A549 (cell line): ENCODE results near the gene FBXL4. TPM values are rescaled to one million over a fixed set of nuclear protein-coding genes. Genes with fewer than 3 reads are reported as not detected.

Experiments
- ATAC-seq, 2 experiments: fragments of 200-7000 bp in 1 of 2; fragments of >200 bp in 1 of 2; cut with Nextera tagmentation in 1 of 2; cut with Tn5 transposase in 1 of 2; 3 replicates each; pipeline versions ENCODE4 v1.8.0 to v1.9.1; 2018 to 2020; ENCODE audit warnings: mild to moderate bottlenecking in 1 of 2, moderate library complexity in 1 of 2
- CTCF ChIA-PET: fragments of 300-600 bp; sonication (Branson Sonifier 250); formaldehyde crosslinking; extraction: SDS; loops from one replicate; lab custom pipeline; 2021; ENCODE audit warnings: antibody characterized with exemption, inconsistent platforms; lab: Yijun Ruan, JAX
- POLR2A ChIA-PET: fragments of 350-600 bp; formaldehyde crosslinking; extraction: SDS; loops from one replicate; lab custom pipeline; 2021; ENCODE audit warnings: antibody characterized with exemption, inconsistent platforms; lab: Yijun Ruan, JAX
- DNase-seq, 2 experiments: peaks; one replicate each; pipeline versions ENCODE4 v3.0.0 to v3.0.0-alpha.2; 2011 to 2016; ENCODE audit warnings: low read depth in 1 of 2, low spot score in 1 of 2
- FAIRE-seq: peaks from 2 replicates; lab custom pipeline; 2011; peaks lifted over from hg19 to GRCh38; lab: Jason Lieb, UNC
- H3K27ac ChIP-seq, 2 experiments: fragments of >200 bp; sonication (Bioruptor Twin); formaldehyde crosslinking; 3 replicates each; pipeline ENCODE4 v1.5.1; 2016 to 2017
- H3K4me1 ChIP-seq: fragments of >200 bp; sonication (Bioruptor Twin); formaldehyde crosslinking; 3 replicates; pipeline ENCODE4 v1.6.1; 2016
- H3K4me2 ChIP-seq: fragments of >200 bp; sonication (Bioruptor Twin); formaldehyde crosslinking; 3 replicates; pipeline ENCODE4 v1.6.1; 2016
- H3K4me3 ChIP-seq: fragments of >200 bp; sonication (Bioruptor Twin); formaldehyde crosslinking; 3 replicates; pipeline ENCODE4 v1.5.1; 2016
- H3K9me3 ChIP-seq: fragments of >200 bp; sonication (Bioruptor Twin); formaldehyde crosslinking; 3 replicates; pipeline ENCODE4 v1.6.1; 2016
- BCL3 ChIP-seq: fragments of >200 bp; sonication (Bioruptor Twin); formaldehyde crosslinking; IDR thresholded peaks from 3 replicates; pipeline ENCODE4 v1.6.1; 2016
- CBX8 ChIP-seq: fragments of 200-600 bp; sonication (generic); IDR thresholded peaks from 2 replicates; pipeline ENCODE4 v1.6.1; 2016
- CEBPB ChIP-seq, 2 experiments: fragments of >200 bp in 1 of 2; sonication (Bioruptor Twin) in 1 of 2; formaldehyde crosslinking in 1 of 2; IDR thresholded peaks; 2 replicates each; pipeline ENCODE4 v1.6.1; 2012 to 2016
- CHD4 ChIP-seq: fragments of 200-600 bp; sonication (generic); IDR thresholded peaks from 2 replicates; pipeline ENCODE4 v1.6.1; 2016; ENCODE audit warnings: antibody characterized with exemption, mild to moderate bottlenecking, borderline replicate concordance
- CTCF ChIP-seq: fragments of >200 bp; sonication (Bioruptor Twin); formaldehyde crosslinking; IDR thresholded peaks from 3 replicates; pipeline ENCODE4 v1.5.1; 2016
- EHF ChIP-seq: fragments of 250-450 bp; sonication (Bioruptor Pico); IDR thresholded peaks from 2 replicates; pipeline ENCODE4 v1.5.0; 2020; ENCODE audit warnings: mild to moderate bottlenecking
- EP300 ChIP-seq, 2 experiments: fragments of >200 bp; sonication (Bioruptor Twin); formaldehyde crosslinking; IDR thresholded peaks; 2 replicates in 1 of 2; 3 replicates in 1 of 2; pipeline ENCODE4 v1.6.1; 2016 to 2017
- FOSB ChIP-seq: fragments of 250-450 bp; sonication (Bioruptor Pico); IDR thresholded peaks from 2 replicates; pipeline ENCODE4 v1.5.0; 2020; ENCODE audit warnings: mild to moderate bottlenecking, moderate library complexity
- FOXS1 ChIP-seq: fragments of 250-450 bp; sonication (Bioruptor Pico); IDR thresholded peaks from 2 replicates; pipeline ENCODE4 v1.5.0; 2020; ENCODE audit warnings: mild to moderate bottlenecking, moderate library complexity
- HMGXB4 ChIP-seq: fragments of 250-450 bp; sonication (Bioruptor Pico); IDR thresholded peaks from 2 replicates; pipeline ENCODE4 v1.5.0; 2021; ENCODE audit warnings: mild to moderate bottlenecking, moderate library complexity, borderline replicate concordance
- HOXB5 ChIP-seq: fragments of 250-450 bp; sonication (Bioruptor Pico); IDR thresholded peaks from 2 replicates; pipeline ENCODE4 v1.5.0; 2020; ENCODE audit warnings: mild to moderate bottlenecking, moderate library complexity
- JUN ChIP-seq, 2 experiments: fragments of >200 bp; sonication (Bioruptor Twin); formaldehyde crosslinking; IDR thresholded peaks; 2 replicates in 1 of 2; 3 replicates in 1 of 2; pipeline ENCODE4 v1.6.1; 2016 to 2017
- JUNB ChIP-seq: fragments of >200 bp; sonication (Bioruptor Twin); formaldehyde crosslinking; IDR thresholded peaks from 2 replicates; pipeline ENCODE4 v1.6.1; 2016
- KDM1A ChIP-seq: fragments of 200-600 bp; sonication (generic); IDR thresholded peaks from 2 replicates; pipeline ENCODE4 v1.6.1; 2016; ENCODE audit warnings: low read depth, mild to moderate bottlenecking
- KDM5A ChIP-seq: fragments of 200-600 bp; sonication (generic); IDR thresholded peaks from 2 replicates; pipeline ENCODE4 v1.6.1; 2016; ENCODE audit warnings: antibody characterized with exemption, mild to moderate bottlenecking
- MAFK ChIP-seq: fragments of 450-650 bp; IDR thresholded peaks from 2 replicates; pipeline ENCODE4 v1.6.1; 2014; ENCODE audit not compliant: partially characterized antibody
- MAZ ChIP-seq: fragments of 150-350 bp; IDR thresholded peaks from 2 replicates; pipeline ENCODE4 v1.6.1; 2014; ENCODE audit warnings: antibody characterized with exemption, low read depth, low read length, borderline replicate concordance
- NFE2L2 ChIP-seq: fragments of 150-350 bp; conservative IDR thresholded peaks from 2 replicates; pipeline ENCODE4 v1.6.1; 2014; ENCODE audit warnings: low read length
- NPAS2 ChIP-seq: fragments of 250-450 bp; sonication (Bioruptor Pico); IDR thresholded peaks from 2 replicates; pipeline ENCODE4 v1.8.0; 2022; ENCODE audit warnings: mild to moderate bottlenecking, moderate library complexity, borderline replicate concordance
- NR3C1 ChIP-seq: fragments of >200 bp; sonication (Bioruptor Twin); formaldehyde crosslinking; IDR thresholded peaks from 3 replicates; pipeline ENCODE4 v1.6.1; 2017
- PHF8 ChIP-seq: fragments of 200-600 bp; sonication (generic); IDR thresholded peaks from 2 replicates; pipeline ENCODE4 v1.6.1; 2016; ENCODE audit warnings: low read depth, mild to moderate bottlenecking, antibody characterized with exemption, moderate library complexity, borderline replicate concordance
- POLR2AphosphoS2 ChIP-seq: conservative IDR thresholded peaks from 2 replicates; pipeline ENCODE4 v1.6.1; 2012; ENCODE audit warnings: low read length, improper control_type of control experiment, inconsistent platforms
- RAD21 ChIP-seq, 2 experiments: fragments of >200 bp in 1 of 2; sonication (Bioruptor Twin) in 1 of 2; formaldehyde crosslinking in 1 of 2; IDR thresholded peaks in 1 of 2; conservative IDR thresholded peaks in 1 of 2; 2 replicates in 1 of 2; 3 replicates in 1 of 2; pipeline ENCODE4 v1.6.1; 2012 to 2018; ENCODE audit warnings: inconsistent platforms in 1 of 2
- RCOR1 ChIP-seq: fragments of 150-350 bp; IDR thresholded peaks from 2 replicates; pipeline ENCODE4 v1.6.1; 2014; ENCODE audit warnings: antibody characterized with exemption, low read length, low read depth
- RNF2 ChIP-seq: fragments of 200-600 bp; sonication (generic); IDR thresholded peaks from 2 replicates; pipeline ENCODE4 v1.6.1; 2016; ENCODE audit warnings: low read depth, mild to moderate bottlenecking, antibody characterized with exemption, moderate library complexity, borderline replicate concordance
- SREBF2 ChIP-seq: fragments of 450-650 bp; IDR thresholded peaks from 2 replicates; pipeline ENCODE4 v1.6.1; 2014; ENCODE audit warnings: mild to moderate bottlenecking, moderate library complexity
- TFCP2L1 ChIP-seq: fragments of 250-450 bp; sonication (Bioruptor Pico); IDR thresholded peaks from 2 replicates; pipeline ENCODE4 v1.5.0; 2021; ENCODE audit warnings: mild to moderate bottlenecking
- ZFP36 ChIP-seq: fragments of 450-650 bp; IDR thresholded peaks from 2 replicates; pipeline ENCODE4 v1.6.1; 2014; ENCODE audit warnings: borderline replicate concordance; ENCODE audit not compliant: partially characterized antibody
- ZSCAN20 ChIP-seq: fragments of 250-450 bp; sonication (Bioruptor Pico); IDR thresholded peaks from 2 replicates; pipeline ENCODE4 v1.8.0; 2022; ENCODE audit warnings: mild to moderate bottlenecking, moderate library complexity
- WGBS: methylation state at CpG from one replicate; pipeline ENCODE4 v1.1.6; 2017; ENCODE audit errors: missing lambda C conversion rate; 5-methylcytosine and 5-hydroxymethylcytosine counted together
- polyA plus RNA-seq, 4 experiments: library from polyadenylated mRNA; depleted of rRNA in 3 of 4; stranded (reverse); fragments of >200 nt; fragmentation: RNase III in 1 of 4; extraction: RNeasy Plus Mini Kit Qiagen cat#74134 plus additional on column Dnase treatment in 1 of 4; gene quantifications; 2 replicates in 3 of 4; 3 replicates in 1 of 4; pipeline ENCODE4 v1.2.3, GENCODE V29; 2011 to 2017

FBXL4 gene
- polyA plus RNA-seq, 2 of the 4 experiments (the other 2 are of a cell fraction): 6.5 to 21.6 TPM

- no peak for ATAC-seq
- no peak overlapping the region for H3K27ac ChIP-seq
- TF ChIP-seq JUN (IDR thresholded peaks at IDR 0.05): no peak
- no peak for TF ChIP-seq BCL3
- no peak for TF ChIP-seq RNF2
- H3K4me3 ChIP-seq: no peak overlapping the region
- DNase-seq: no peak
- H3K4me2 ChIP-seq: no peak overlapping the region
- no peaks in the 10 kb centered on the region for H3K9me3 ChIP-seq
- no peak for FAIRE-seq
- no peaks in the 10 kb centered on the region for H3K4me1 ChIP-seq
- POLR2A ChIA-PET: no interaction called here
- CTCF ChIA-PET: no interaction called here
Measured at GRCh38 chr6:98974309-98974708, 26.6 kb upstream of the FBXL4 start.

- Histone ChIP-seq H3K4me3 (no peak overlapping the region), H3K4me1 (no peaks in the 10 kb centered on the region), H3K27ac (no peak overlapping the region), H3K9me3 (no peaks in the 10 kb centered on the region), H3K4me2 (no peak overlapping the region)
- TF ChIP-seq TFCP2L1: no peak
- TF ChIP-seq MAFK: no peak
- TF ChIP-seq JUNB: no peak
- no peak for TF ChIP-seq PHF8
- TF ChIP-seq CHD4: no peak
- TF ChIP-seq SREBF2: no peak
- no peak for TF ChIP-seq HOXB5 (CRISPR knock-in tag)
- no peak for TF ChIP-seq MAZ
- no peak for TF ChIP-seq ZSCAN20 (CRISPR knock-in tag)
- TF ChIP-seq CBX8: no peak
- TF ChIP-seq RCOR1: no peak
- no peak for TF ChIP-seq NR3C1
- TF ChIP-seq ZFP36: no peak
- no peak for TF ChIP-seq RAD21 (conservative IDR thresholded peaks at IDR 0.05 in 1 of 2, IDR thresholded peaks at IDR 0.05 in 1 of 2)
- no peak for TF ChIP-seq NPAS2
- no peak for TF ChIP-seq KDM5A
- TF ChIP-seq EHF (CRISPR knock-in tag): no peak
- TF ChIP-seq EP300 (IDR thresholded peaks at IDR 0.05): no peak
- ChIA-PET POLR2A (no interaction called here), CTCF (no interaction called here)
- ATAC-seq: no peak
- DNase-seq: no peak
- 9% methylated on average over 1 of the region's 1 CpG for WGBS
- no peak for FAIRE-seq
Measured at GRCh38 chr6:98973571-98973970, 25.8 kb upstream of the FBXL4 start.

- ChIA-PET CTCF (interaction anchor here (1.6 kb wide), 1 partner anchor 11 kb away, joined by 4 read pairs; no protein-coding TSS in a partner anchor), POLR2A (no interaction called here)
- no peak overlapping the region for H3K27ac ChIP-seq
- no peak overlapping the region for H3K4me3 ChIP-seq
- TF ChIP-seq FOSB (CRISPR knock-in tag) (no peak), KDM1A (no peak)
- no peak for FAIRE-seq
- no peaks in the 10 kb centered on the region for H3K9me3 ChIP-seq
- DNase-seq: no peak
- H3K4me1 ChIP-seq: no peaks in the 10 kb centered on the region
- H3K4me2 ChIP-seq: no peak overlapping the region
- ATAC-seq: no peak
Measured at GRCh38 chr6:98971303-98971702, 23.6 kb upstream of the FBXL4 start.

- FAIRE-seq (no peak), DNase-seq (no peak), ATAC-seq (no peak)
- TF ChIP-seq RAD21 (conservative IDR thresholded peaks at IDR 0.05 in 1 of 2, IDR thresholded peaks at IDR 0.05 in 1 of 2): no peak
- no peak for TF ChIP-seq BCL3
- no peak for TF ChIP-seq CTCF
- no peak for TF ChIP-seq JUNB
- TF ChIP-seq POLR2AphosphoS2: no peak
- no peak for TF ChIP-seq NFE2L2
- TF ChIP-seq CEBPB (IDR thresholded peaks at IDR 0.05): no peak
- TF ChIP-seq HMGXB4 (CRISPR knock-in tag): no peak
- TF ChIP-seq FOXS1 (CRISPR knock-in tag): no peak
- TF ChIP-seq ZSCAN20 (CRISPR knock-in tag): no peak
- Histone ChIP-seq H3K4me1 (no peaks in the 10 kb centered on the region), H3K4me2 (no peak overlapping the region), H3K4me3 (no peak overlapping the region), H3K27ac (no peak overlapping the region), H3K9me3 (no peaks in the 10 kb centered on the region)
- ChIA-PET CTCF (interaction anchor here (1.6 kb wide), 1 partner anchor 11 kb away, joined by 4 read pairs; no protein-coding TSS in a partner anchor), POLR2A (no interaction called here)
- 82% methylated on average over 1 of the region's 1 CpG for WGBS
Measured at GRCh38 chr6:98970469-98970868, 22.7 kb upstream of the FBXL4 start.
